Astrocyte of the cerebellum (primary cell): ENCODE results near the gene A4GALT.

Experiments used
- DNase-seq: peaks from one replicate; pipeline ENCODE4 v3.0.0-alpha.2; 2011; ENCODE audit warnings: low read depth
- H3K4me3 ChIP-seq: 2 replicates; pipeline ENCODE4 v1.5.1; 2011; ENCODE audit warnings: mild to moderate bottlenecking, low read depth, low read length, moderate library complexity
- in situ Hi-C: cut with HindIII; loops from 2 replicates; pipeline ENCODE4 v1.10.0; 2017; ENCODE audit warnings: low sequenced_read_pairs
- TF ChIP-seq, protein P1 (sequence below): IDR thresholded peaks from 2 replicates; pipeline ENCODE4 v1.5.1; 2012; ENCODE audit warnings: low read length, low read depth, moderate library complexity, mild to moderate bottlenecking; ENCODE audit errors: missing control alignments

Gene A4GALT

GRCh38 chr22:42714768-42715390, 5.8 kb downstream of the A4GALT start:
- DNase-seq, result no peak
- no peak overlapping the region for H3K4me3 ChIP-seq
- in situ Hi-C loops, result no loop called here
- TF ChIP-seq, protein P1, sequence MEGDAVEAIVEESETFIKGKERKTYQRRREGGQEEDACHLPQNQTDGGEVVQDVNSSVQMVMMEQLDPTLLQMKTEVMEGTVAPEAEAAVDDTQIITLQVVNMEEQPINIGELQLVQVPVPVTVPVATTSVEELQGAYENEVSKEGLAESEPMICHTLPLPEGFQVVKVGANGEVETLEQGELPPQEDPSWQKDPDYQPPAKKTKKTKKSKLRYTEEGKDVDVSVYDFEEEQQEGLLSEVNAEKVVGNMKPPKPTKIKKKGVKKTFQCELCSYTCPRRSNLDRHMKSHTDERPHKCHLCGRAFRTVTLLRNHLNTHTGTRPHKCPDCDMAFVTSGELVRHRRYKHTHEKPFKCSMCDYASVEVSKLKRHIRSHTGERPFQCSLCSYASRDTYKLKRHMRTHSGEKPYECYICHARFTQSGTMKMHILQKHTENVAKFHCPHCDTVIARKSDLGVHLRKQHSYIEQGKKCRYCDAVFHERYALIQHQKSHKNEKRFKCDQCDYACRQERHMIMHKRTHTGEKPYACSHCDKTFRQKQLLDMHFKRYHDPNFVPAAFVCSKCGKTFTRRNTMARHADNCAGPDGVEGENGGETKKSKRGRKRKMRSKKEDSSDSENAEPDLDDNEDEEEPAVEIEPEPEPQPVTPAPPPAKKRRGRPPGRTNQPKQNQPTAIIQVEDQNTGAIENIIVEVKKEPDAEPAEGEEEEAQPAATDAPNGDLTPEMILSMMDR, result no peak

DNA sequence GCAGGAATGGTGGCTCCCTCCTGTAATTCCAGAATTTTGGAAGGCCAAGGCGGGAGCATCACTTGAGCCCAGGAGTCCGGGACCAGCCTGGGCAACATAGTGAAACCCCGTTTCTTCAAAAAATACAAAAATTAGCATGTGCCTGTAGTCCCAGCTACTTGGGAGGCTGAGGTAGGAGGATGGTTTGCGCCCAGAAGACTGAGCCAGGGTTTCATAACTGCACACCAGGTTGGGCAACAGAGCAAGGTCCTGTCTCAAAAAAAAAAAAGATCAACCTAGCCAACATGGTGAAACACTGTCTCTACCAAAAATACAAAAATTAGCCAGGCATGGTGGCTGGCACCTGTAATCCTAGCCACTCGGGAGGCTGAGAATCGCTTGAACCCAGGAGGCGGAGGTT, 6.4 kb downstream of the A4GALT start:
- no peak for DNase-seq
- in situ Hi-C loops, result no loop called here
- no peak overlapping the region for H3K4me3 ChIP-seq
- TF ChIP-seq, protein P1, result no peak

DNA sequence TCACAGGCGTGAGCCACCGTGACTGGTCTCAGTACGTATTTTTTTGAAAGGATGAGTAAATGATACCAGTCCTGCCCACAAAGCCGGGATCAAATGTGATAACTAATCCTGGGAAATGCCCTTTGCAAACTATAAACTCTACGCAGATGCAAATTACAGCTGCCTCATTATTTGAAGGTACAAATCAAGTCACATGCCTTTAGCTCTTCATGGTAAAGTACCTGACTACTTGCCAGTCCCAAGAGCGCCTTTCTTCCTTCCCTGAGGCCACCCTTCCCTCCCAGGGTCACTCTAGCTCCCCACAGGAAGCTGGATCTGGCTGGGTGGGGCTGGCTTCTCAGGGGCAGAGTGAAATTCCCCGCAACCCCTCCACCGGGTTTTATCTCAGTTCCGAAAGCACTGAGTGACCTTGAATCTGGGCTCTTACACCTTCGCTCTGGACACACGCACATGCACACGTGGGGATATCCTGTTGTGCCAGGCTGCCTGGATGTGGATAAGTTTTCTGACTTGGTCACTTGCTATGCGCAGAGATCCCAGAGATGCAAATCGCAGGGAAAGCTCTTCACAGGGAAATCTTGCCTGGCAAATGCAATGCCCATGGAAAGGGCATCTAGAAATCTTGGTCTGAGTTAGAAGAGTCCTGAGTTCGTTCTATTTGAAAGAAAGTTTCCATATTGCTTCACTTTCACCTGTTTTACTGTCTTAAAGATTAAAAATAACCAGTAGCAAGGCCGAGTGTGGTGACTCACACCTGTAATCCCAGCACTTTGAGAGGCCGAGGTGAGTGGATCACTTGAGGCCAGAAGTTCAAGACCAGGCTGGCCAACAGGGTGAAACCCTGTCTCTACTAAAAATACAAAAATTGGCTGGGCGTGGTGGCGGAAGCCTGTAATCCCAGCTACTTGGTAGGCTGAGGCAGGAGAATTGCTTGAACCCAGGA, 8.5 kb downstream of the A4GALT start:
- in situ Hi-C loops, result no loop called here
- TF ChIP-seq, protein P1, result no peak
- no peak overlapping the region for H3K4me3 ChIP-seq
- no peak for DNase-seq

DNA sequence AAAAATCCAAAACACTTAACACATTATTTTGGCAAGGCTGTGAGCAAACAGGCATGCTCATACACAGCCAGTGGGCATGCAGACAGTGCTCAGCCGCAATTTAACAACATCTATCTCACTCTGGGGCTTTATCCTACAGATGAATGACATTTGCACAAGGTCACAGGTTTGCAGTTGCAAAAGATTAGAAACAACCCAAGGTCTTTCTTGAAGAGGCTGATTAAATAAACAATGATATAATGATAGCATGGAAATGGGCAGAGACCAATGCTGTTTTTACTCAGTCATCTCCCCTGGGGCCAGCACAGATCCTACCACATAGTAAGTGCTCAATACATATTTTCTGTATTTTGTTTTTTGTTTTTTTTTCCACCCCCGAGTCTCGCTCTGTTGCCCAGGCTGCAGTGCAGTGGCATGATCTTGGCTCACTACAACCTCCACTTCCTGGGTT, 9.4 kb downstream of the A4GALT start:
- TF ChIP-seq, protein P1, result no peak
- DNase-seq, result no peak
- in situ Hi-C loops, result no loop called here
- no peak overlapping the region for H3K4me3 ChIP-seq

DNA sequence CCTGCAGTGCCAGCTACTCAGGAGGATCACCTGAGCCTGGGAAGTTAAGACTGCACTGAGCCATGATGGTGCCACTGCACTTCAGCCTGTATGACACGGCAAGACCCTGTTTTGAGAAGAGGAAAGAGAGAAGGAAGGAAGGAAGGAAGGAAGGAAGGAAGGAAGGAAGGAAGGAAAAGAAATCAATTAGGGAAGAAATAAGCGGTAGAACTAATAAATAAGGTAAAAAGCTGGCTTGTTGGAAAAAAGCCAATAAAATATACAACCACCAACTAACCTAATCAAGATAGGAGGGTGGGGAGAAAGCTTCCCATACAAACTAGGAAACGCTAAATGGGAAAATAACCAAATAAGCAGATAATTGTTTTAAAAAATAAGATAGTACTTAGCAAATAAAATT, 12.3 kb downstream of the A4GALT start:
- no peak overlapping the region for H3K4me3 ChIP-seq
- no peak for DNase-seq
- in situ Hi-C loops, result loop anchor here (5.0 kb wide), 1 partner anchor 39 kb away; no protein-coding TSS in a partner anchor
- TF ChIP-seq, protein P1, result no peak

GRCh38 chr22:42707496-42707895, 13.2 kb downstream of the A4GALT start:
- in situ Hi-C loops, result loop anchor here (5.0 kb wide), 1 partner anchor 40 kb away; no protein-coding TSS in a partner anchor
- DNase-seq, result no peak
- H3K4me3 ChIP-seq, result no peak overlapping the region
- TF ChIP-seq, protein P1, result no peak
